ENCODE measurements around the gene PDE4B. TPM values are rescaled to one million over a fixed set of nuclear protein-coding genes. Genes with fewer than 3 reads are reported as not detected.

PDE4B gene
- total and polyA plus RNA-seq, 9 donors = 14.7 to 25.6 (median 16.8) TPM

DNA sequence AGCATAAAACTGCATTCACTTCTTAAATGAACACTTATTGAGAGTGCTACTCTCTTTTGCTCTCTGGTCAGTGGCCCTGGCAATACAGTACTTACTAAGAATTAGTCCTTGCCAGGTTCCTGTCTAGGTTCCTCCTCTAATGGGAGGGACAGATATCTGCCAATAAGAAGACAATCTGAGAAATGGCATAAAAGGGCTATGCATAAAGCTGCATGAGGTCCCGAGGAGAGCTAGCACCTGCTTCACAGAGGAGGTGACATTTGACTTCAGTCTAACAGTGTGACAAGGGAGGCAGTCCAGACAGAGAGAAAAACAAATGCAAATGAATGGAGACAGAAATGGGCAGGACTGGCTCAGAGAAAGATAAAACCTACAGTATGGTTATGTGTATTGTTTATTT, 384.1 kb downstream of the PDE4B start:
- Histone ChIP-seq H3K9me3 (replicated peaks; ENCODE audit: control insufficient read depth, low read depth, low read length) (no peaks in the 10 kb centered on the region), H3K27ac (ENCODE audit: low read length) (no peak overlapping the region), H3K4me1 (ENCODE audit: control insufficient read depth, insufficient read depth, low read length) (no peaks in the 10 kb centered on the region), H3K4me3 (ENCODE audit: low read length) (no peak overlapping the region), H3K27me3 (ENCODE audit: control insufficient read depth, insufficient read depth, low read length) (no peaks in the 10 kb centered on the region), H3K36me3 (ENCODE audit: control insufficient read depth, insufficient read depth, low read length) (no peaks in the 10 kb centered on the region)
- DNase-seq = no peak
- WGBS (ENCODE audit: insufficient coverage) = no CpG with 5 or more reads among the region's 1 CpG

DNA sequence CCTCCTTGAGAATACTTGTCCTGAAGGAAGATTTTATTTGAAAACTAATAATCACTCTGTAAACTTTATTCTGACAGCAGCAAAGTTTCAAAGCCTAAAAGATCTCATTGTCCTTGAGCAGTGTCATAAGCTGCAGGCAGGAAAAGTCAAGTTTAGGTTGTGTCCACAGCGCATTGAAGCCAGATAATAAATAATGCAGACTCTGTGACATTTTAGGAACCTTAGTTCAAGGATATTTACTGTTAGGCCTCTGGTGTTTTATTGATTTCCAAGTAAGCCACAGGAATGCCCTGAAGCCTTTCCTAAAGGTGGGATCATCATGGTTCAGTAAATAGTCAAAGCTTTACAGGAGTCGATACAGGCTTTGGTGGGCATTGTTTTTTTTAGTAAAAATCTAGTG, 384.8 kb downstream of the PDE4B start:
- no peaks in the 10 kb centered on the region for H3K36me3 ChIP-seq (ENCODE audit: control insufficient read depth, insufficient read depth, low read length)
- H3K4me3 ChIP-seq (ENCODE audit: low read length) = no peak overlapping the region
- H3K27me3 ChIP-seq (ENCODE audit: control insufficient read depth, insufficient read depth, low read length) = no peaks in the 10 kb centered on the region
- H3K4me1 ChIP-seq (ENCODE audit: control insufficient read depth, insufficient read depth, low read length) = no peaks in the 10 kb centered on the region
- WGBS (ENCODE audit: insufficient coverage) = 60% methylated on average over 1 of the region's 2 CpGs
- no peak for DNase-seq
- no peaks in the 10 kb centered on the region for H3K9me3 ChIP-seq (replicated peaks; ENCODE audit: control insufficient read depth, low read depth, low read length)
- H3K27ac ChIP-seq (ENCODE audit: low read length) = no peak overlapping the region

DNA sequence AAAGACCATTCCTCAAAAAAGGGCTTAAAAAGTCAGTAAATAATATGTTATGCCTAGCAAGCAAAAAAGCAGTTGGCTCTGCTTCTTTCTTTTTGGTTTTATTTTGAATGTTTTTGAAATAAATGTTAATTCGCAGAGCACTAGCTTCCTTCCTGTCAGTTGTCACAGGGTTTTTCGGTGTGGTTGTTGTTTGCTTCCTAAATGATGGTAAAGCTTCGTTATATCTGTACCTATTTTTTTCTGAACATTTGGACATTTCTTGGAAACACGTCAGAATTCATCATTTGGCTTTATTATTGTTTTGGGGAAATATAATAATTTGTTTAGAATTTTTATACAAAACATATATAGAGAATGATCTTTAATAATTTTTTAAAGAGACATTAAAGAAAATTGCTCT, 389.3 kb downstream of the PDE4B start:
- Histone ChIP-seq H3K27me3 (ENCODE audit: control insufficient read depth, insufficient read depth, low read length) (no peaks in the 10 kb centered on the region), H3K36me3 (ENCODE audit: control insufficient read depth, insufficient read depth, low read length) (no peaks in the 10 kb centered on the region), H3K9me3 (replicated peaks; ENCODE audit: control insufficient read depth, low read depth, low read length) (no peaks in the 10 kb centered on the region), H3K4me1 (ENCODE audit: control insufficient read depth, insufficient read depth, low read length) (peaks cover 2% of the 10 kb centered on the region), H3K27ac (ENCODE audit: low read length) (no peak overlapping the region), H3K4me3 (ENCODE audit: low read length) (no peak overlapping the region)
- DNase-seq = no peak
- no CpG with 5 or more reads among the region's 4 CpGs for whole genome bisulfite sequencing (ENCODE audit: insufficient coverage)

DNA sequence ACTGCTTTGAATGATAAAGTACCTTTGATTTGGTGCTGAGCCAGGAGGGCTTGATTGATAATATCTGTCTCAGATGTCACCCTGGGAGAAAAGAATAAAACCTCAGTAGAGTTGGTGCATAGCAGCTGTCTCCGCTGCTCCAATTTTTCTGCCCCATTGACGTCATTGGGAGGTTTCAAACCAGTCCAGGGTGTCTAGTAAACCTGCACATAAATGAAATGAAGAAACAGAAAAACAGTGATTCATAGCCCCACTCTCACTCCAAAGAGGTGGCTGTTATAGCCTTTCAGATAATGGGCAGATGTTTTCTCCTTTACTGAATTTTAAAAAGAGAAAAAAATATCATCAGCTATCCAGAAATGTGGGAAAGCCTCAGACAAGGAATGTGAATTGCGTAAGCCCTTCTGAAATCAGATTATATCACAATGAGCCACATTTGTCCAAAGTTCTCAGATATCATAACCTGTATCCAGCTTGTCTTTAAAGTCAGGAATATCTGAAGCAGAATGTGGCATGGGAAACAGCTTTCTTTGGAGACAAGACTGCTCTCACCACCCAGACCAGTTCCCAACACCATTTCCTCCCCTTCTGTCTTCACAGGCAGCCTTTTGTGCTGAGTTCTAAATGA, 390.0 kb downstream of the PDE4B start:
- peaks cover 2% of the 10 kb centered on the region for H3K4me1 ChIP-seq (ENCODE audit: control insufficient read depth, insufficient read depth, low read length)
- H3K36me3 ChIP-seq (ENCODE audit: control insufficient read depth, insufficient read depth, low read length) = no peaks in the 10 kb centered on the region
- WGBS (ENCODE audit: insufficient coverage) = 25% methylated on average over 2 of the region's 3 CpGs
- peak overlapping the region; percentile 38 for H3K27ac ChIP-seq (ENCODE audit: low read length)
- peak; percentile 35 for DNase-seq
- no peaks in the 10 kb centered on the region for H3K9me3 ChIP-seq (replicated peaks; ENCODE audit: control insufficient read depth, low read depth, low read length)
- H3K4me3 ChIP-seq (ENCODE audit: low read length) = no peak overlapping the region
- no peaks in the 10 kb centered on the region for H3K27me3 ChIP-seq (ENCODE audit: control insufficient read depth, insufficient read depth, low read length)

- H3K9me3 ChIP-seq (replicated peaks; ENCODE audit: control insufficient read depth, low read depth, low read length) = no peaks in the 10 kb centered on the region
- H3K36me3 ChIP-seq (ENCODE audit: control insufficient read depth, insufficient read depth, low read length) = no peaks in the 10 kb centered on the region
- no CpG with 5 or more reads among the region's 3 CpGs for WGBS (ENCODE audit: insufficient coverage)
- H3K4me3 ChIP-seq (ENCODE audit: low read length) = no peak overlapping the region
- H3K4me1 ChIP-seq (ENCODE audit: control insufficient read depth, insufficient read depth, low read length) = peaks cover 2% of the 10 kb centered on the region
- no peak overlapping the region for H3K27ac ChIP-seq (ENCODE audit: low read length)
- DNase-seq = no peak
- H3K27me3 ChIP-seq (ENCODE audit: control insufficient read depth, insufficient read depth, low read length) = no peaks in the 10 kb centered on the region
Measured at GRCh38 chr1:66183400-66183799, 390.7 kb downstream of the PDE4B start.

DNA sequence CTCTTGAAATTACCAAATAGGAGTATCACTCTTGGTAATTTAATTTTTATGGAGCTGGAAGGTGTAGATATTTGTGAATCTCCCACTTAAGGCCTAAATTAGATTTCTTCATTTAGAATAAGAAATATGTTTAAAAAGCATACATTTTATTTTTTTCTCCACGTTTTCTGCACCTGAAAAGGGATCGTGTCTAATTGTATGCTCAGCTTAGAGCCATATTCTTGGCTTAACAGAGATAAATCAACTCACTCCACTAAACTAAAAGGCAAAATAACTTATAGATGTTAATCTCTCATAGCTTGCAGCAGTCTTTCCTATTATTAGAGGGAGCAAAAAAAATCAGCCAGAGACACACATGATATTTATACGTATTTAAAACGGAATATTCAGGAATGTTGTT, 404.4 kb downstream of the PDE4B start:
- no CpG with 5 or more reads among the region's 4 CpGs for WGBS (ENCODE audit: insufficient coverage)
- no peaks in the 10 kb centered on the region for H3K27me3 ChIP-seq (ENCODE audit: control insufficient read depth, insufficient read depth, low read length)
- H3K4me3 ChIP-seq (ENCODE audit: low read length) = no peak overlapping the region

DNA sequence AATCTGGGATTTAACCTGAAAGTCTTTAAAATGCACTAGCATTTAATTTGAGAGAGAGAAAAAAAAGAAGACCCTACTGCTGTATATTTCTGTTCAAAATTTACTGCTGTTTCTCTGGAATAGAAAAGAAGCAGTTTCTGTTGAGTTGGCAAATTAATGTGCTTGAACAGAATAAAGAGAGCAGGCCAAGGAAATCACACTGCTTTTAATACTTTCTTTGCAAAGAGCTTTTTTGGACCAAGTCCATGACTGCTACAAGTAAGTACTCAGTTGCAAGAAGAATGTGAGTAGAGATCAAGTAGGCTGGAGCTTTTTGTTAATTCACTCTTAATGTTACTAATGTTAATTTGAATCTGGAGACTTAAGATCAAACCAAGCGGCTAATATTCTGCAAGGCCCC, 405.1 kb downstream of the PDE4B start:
- H3K9me3 ChIP-seq (replicated peaks; ENCODE audit: control insufficient read depth, low read depth, low read length) = no peaks in the 10 kb centered on the region
- no peaks in the 10 kb centered on the region for H3K27me3 ChIP-seq (ENCODE audit: control insufficient read depth, insufficient read depth, low read length)
- H3K4me3 ChIP-seq (ENCODE audit: low read length) = no peak overlapping the region
- no peaks in the 10 kb centered on the region for H3K36me3 ChIP-seq (ENCODE audit: control insufficient read depth, insufficient read depth, low read length)
- no peaks in the 10 kb centered on the region for H3K4me1 ChIP-seq (ENCODE audit: control insufficient read depth, insufficient read depth, low read length)
- DNase-seq = peak; percentile 86
- H3K27ac ChIP-seq (ENCODE audit: low read length) = no peak overlapping the region
- no CpG with 5 or more reads among the region's 1 CpG for WGBS (ENCODE audit: insufficient coverage)

More for the DNA sequence above, 404.4 kb downstream of the PDE4B start:
- Histone ChIP-seq H3K27ac (ENCODE audit: low read length) (no peak overlapping the region), H3K36me3 (ENCODE audit: control insufficient read depth, insufficient read depth, low read length) (no peaks in the 10 kb centered on the region), H3K4me1 (ENCODE audit: control insufficient read depth, insufficient read depth, low read length) (no peaks in the 10 kb centered on the region), H3K9me3 (replicated peaks; ENCODE audit: control insufficient read depth, low read depth, low read length) (no peaks in the 10 kb centered on the region)
- no peak for DNase-seq

- Histone ChIP-seq H3K27ac (ENCODE audit: low read length) (no peak overlapping the region), H3K9me3 (replicated peaks; ENCODE audit: control insufficient read depth, low read depth, low read length) (peaks cover 2% of the 10 kb centered on the region), H3K36me3 (ENCODE audit: control insufficient read depth, insufficient read depth, low read length) (no peaks in the 10 kb centered on the region), H3K27me3 (ENCODE audit: control insufficient read depth, insufficient read depth, low read length) (no peaks in the 10 kb centered on the region), H3K4me1 (ENCODE audit: control insufficient read depth, insufficient read depth, low read length) (no peaks in the 10 kb centered on the region), H3K4me3 (ENCODE audit: low read length) (no peak overlapping the region)
- whole genome bisulfite sequencing (ENCODE audit: insufficient coverage) = 20% methylated on average over 1 of the region's 2 CpGs
- DNase-seq = no peak
Measured at GRCh38 chr1:66206563-66207144, 414.0 kb downstream of the PDE4B start.

- no peak overlapping the region for H3K27ac ChIP-seq (ENCODE audit: low read length)
- WGBS (ENCODE audit: insufficient coverage) = no CpG with 5 or more reads among the region's 3 CpGs
- no peaks in the 10 kb centered on the region for H3K27me3 ChIP-seq (ENCODE audit: control insufficient read depth, insufficient read depth, low read length)
- H3K36me3 ChIP-seq (ENCODE audit: control insufficient read depth, insufficient read depth, low read length) = no peaks in the 10 kb centered on the region
- H3K9me3 ChIP-seq (replicated peaks; ENCODE audit: control insufficient read depth, low read depth, low read length) = peaks cover 2% of the 10 kb centered on the region
- DNase-seq = peak; percentile 77
- no peak overlapping the region for H3K4me3 ChIP-seq (ENCODE audit: low read length)
- H3K4me1 ChIP-seq (ENCODE audit: control insufficient read depth, insufficient read depth, low read length) = no peaks in the 10 kb centered on the region
Measured at GRCh38 chr1:66207484-66207883, 414.8 kb downstream of the PDE4B start.

DNA sequence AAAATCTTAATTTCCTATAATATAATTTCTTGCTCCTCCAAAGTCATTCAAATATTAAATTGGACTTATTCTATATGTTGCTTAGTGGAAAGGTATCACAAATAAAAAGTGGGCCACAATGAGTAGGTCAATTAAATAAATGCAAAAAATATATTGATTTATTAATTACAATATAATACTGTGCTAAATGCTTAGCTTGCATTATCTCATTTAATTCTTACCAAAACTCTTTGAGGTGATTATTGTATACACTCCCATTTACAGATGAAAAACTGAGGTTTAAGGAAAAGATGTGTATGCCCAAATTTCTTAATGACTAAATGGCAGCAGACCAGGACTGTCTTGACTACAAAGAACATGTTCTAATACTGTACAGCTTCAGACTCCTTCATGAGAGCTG, 415.9 kb downstream of the PDE4B start:
- no peak for DNase-seq
- no peak overlapping the region for H3K4me3 ChIP-seq (ENCODE audit: low read length)
- H3K4me1 ChIP-seq (ENCODE audit: control insufficient read depth, insufficient read depth, low read length) = no peaks in the 10 kb centered on the region
- H3K27ac ChIP-seq (ENCODE audit: low read length) = no peak overlapping the region
- no peaks in the 10 kb centered on the region for H3K36me3 ChIP-seq (ENCODE audit: control insufficient read depth, insufficient read depth, low read length)
- H3K27me3 ChIP-seq (ENCODE audit: control insufficient read depth, insufficient read depth, low read length) = no peaks in the 10 kb centered on the region
- peaks cover 2% of the 10 kb centered on the region for H3K9me3 ChIP-seq (replicated peaks; ENCODE audit: control insufficient read depth, low read depth, low read length)

Measured in muscle of leg (tissue), 11 donors.